NCI-H526 treated with DMSO at 0.1 percent for 48 hours (cell line): ENCODE results near the gene HSDL1.

Experiments used
- DNase-seq: peaks from one replicate; lab custom pipeline; 2025; lab: John Stamatoyannopoulos, UW

Gene HSDL1

DNA sequence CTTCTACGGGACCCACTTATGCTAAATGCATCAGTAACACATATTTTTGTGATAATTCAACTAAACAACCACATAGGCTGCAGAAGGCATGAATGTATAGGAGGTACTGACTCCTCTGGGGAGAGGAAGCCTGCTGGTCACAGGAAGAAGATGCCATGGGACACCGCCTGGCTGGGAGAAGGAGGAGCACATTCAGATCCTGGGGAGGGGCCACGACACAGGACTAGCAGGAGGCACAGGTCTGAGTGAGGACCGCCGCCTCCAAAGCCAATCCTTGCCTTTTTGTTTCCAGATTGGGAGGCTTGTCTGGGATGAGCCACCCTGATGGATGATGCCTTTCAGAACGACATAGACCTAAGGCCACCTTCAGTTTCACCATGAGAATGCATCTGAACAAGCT, 62.9 kb downstream of the HSDL1 start:
- no peak for DNase-seq

- no peak for DNase-seq
Observed at GRCh38 chr16:84081446-84081989, 63.5 kb downstream of the HSDL1 start.

- no peak for DNase-seq
Observed at GRCh38 chr16:84080813-84081212, 64.2 kb downstream of the HSDL1 start.

GRCh38 chr16:84080378-84080777, 64.6 kb downstream of the HSDL1 start:
- DNase-seq, result no peak

DNA sequence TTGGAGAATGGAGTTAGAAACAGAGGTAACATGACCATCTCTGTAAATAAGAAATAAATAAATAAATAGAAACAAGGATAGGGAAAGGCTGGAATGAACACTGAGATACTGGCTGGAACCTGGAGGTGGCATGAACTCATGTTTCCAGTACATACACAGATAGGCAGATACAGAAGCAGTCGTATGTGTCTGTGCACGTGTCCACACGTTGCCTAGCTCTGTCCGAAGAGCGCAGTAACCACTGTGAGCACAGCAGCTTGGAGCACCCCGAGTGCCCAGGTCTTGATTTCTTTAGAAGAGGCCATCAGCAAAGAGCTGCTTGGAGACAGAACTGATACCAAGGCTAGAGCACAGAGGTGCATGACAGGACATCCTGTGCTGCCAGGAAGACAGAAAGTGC, 65.3 kb downstream of the HSDL1 start:
- DNase-seq, result no peak

DNA sequence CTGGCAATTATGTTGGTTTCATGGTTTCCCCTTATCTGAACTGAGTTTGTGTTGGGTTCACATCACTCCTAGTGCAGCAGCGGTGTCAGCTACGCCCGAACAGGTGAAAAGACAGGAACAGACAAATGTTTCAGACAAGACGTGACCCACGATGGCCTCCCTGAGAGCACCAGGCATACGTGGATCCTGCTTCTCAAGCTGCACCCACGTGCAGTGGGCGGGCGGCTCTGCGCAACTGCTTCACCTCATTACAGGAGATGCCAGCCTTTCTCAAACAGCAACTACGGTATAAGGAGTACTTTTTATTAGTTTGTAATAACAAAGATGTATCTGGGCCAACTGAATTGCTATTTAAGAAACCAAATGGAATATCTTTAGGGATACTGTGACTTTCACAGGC, 69.6 kb downstream of the HSDL1 start:
- no peak for DNase-seq

- no peak for DNase-seq
Observed at GRCh38 chr16:84074721-84075120, 70.3 kb downstream of the HSDL1 start.
